ENCODE data around the gene MTOR. TPM values are rescaled to one million over a fixed set of nuclear protein-coding genes. Genes with fewer than 3 reads are reported as not detected.
"Not testable (repeated sequence)": the region's sequence is repeated elsewhere in the genome, so short reads cannot be mapped to it uniquely, and the experiment has no call there.

The MTOR gene
- total RNA-seq, 1 donor from 2014 or later: 28.4 TPM

DNA sequence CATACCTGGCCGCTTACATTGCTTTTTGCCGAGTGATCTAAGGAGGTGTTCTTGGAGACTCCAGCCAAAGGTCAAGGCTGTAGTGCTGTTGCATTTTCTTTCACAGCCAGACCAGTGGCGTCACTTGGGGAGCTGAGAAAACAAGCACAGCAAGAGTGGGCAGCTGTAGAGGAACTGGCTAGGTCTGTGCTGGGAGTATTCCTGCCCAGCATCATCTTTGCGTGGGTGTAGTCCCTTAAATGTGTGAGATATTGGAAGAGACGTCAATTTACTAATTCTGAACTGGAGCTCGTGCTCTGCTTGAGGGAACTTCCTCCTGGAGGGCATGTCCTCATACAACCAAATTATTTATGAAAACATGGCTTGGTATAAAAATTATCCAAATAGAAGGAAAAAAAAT, 20.8 kb upstream of the MTOR start:
- intact Hi-C loops (cut with DNase I): no loop called here
- ATAC-seq (no peak), DNase-seq (ENCODE audit: missing footprints) (no peak)

DNA sequence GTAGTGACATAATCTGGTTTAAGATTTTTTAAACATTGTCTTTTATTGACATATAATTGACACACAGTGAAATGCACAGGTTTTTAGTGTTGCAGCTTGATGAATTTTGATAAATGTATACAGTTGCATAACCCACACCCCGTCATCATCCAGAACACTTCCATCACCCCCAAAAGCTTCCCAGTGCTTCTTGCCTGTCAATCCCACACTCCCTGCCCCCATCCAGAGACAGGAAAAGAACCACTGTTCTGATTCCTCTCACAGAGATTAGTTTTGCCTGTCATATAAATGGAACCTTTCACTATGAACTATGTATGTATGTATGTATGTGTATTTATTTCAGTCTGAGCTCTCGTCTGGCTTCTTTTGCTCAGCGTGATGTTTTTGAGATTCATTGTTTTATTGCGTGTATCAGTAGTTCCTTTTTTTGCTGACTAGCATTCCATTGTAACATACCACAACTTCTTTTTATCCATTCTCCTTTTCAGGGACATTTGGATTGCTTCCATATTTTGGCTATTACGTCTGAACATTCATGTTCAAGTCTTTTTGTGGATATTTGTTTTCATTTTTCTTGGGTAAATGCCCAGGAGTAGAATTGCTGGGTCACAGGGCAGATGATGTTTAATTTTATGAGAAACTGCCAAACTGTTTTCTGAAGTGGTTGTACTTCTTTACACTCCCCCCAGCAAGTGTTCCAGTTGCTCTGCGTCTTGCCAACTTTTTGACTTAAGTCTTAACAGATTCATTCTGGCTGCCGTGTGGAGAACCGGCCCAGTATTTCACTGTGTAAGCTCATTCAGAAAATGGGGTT, 19.4 kb upstream of the MTOR start:
- ATAC-seq (peak; percentile 74), DNase-seq (ENCODE audit: missing footprints) (no peak)
- intact Hi-C loops (cut with DNase I): no loop called here

DNA sequence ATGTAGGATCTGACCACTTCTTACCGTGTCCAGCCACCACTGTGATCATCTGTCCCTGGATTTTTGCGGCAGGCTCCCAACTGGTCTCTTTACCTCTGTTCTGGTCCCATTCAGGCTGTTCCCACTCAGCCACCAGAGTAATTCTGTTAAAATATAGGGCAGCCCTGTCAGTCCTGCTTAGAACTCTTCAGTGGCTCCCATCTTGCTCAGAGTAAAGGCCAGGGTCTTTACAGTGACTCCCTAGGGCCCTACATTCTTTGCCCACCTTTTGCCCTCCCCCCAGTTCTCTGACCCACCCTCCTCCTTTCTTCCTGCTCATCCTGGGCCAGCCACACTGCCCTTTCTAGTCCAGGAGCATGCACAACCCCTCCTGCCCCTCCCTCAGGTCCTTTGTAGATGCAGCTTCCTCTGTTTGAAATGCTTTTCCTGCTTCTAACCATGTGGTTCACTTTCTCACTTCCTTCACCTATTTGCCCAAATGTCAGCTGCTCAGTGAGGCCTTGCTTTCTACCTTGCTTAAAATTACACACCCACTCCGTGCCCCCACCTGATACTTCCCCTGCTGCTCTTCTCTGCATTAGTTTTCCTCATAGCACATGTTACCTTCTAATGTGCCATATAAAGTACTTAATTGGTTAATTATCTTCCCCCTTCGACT, 18.5 kb upstream of the MTOR start:
- ATAC-seq (no peak), DNase-seq (ENCODE audit: missing footprints) (no peak)
- intact Hi-C loops (cut with DNase I): no loop called here

DNA sequence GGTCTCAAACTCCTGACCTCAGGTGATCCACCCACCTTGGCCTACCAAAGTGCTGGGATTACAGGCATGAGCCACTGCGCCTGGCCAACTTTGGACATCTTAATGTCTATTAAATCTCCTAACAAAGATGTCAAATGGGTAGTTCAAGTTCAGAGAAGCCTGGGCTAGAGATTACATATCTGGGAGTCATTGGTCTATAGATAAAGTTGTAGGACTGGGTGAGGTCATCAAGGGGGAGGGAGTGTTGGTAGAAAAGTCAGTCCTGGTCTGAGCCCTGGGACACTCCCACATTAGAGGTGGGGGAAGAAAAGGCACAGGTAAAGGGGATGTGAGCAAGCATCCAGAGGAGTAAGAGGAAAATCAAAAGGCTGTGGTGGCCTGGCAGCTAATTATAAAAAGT, 17.3 kb upstream of the MTOR start:
- ATAC-seq (no peak), DNase-seq (ENCODE audit: missing footprints) (no peak)
- intact Hi-C loops (cut with DNase I): no loop called here

DNA sequence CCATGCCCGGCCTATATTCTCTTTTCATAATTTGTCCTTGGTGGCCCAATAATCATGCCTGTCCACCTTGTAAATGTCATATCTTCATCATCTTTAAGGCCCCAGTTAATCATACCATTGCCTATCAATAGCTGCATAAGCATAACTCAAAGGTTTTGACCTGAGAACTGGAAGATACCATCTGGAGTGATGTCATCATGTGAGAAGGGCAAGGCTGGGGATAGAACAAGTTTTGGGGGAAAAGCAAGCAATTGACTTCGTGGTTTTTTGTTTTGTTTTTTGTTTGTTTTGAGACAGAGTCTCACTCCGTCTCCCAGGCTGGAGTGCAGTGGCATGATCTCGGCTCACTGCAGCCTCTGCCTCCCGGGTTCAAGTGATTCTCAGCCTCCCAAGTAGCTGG, 16.8 kb upstream of the MTOR start:
- no peak for ATAC-seq
- intact Hi-C loops (cut with DNase I): no loop called here
- no peak for DNase-seq (ENCODE audit: missing footprints)

DNA sequence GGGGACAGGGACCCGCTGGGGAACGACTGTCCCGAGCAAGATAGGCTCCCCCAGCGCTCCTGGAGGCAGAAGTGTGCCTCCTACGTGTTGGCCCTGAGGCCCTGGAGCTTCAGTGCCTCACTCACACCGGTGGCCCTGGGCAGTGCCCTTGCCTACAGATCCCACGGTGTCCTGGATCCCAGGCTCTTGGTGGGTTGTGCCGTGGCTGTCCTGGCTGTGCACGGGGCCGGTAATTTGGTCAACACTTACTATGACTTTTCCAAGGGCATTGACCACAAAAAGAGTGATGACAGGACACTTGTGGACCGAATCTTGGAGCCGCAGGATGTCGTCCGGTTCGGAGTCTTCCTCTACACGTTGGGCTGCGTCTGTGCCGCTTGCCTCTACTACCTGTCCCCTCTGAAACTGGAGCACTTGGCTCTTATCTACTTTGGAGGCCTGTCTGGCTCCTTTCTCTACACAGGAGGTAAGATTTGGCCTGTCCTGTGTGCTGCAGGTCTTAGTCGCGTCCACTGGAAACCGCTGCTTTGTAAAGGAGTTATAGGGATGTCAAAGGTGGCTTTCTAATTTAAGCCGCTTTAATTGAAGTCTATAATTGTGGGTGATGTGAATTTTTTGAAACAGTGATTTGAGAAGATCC, 11.4 kb upstream of the MTOR start:
- DNase-seq (ENCODE audit: missing footprints) (no peak), ATAC-seq (no peak)
- intact Hi-C loops (cut with DNase I): loop anchor here (1.0 kb wide), 1 partner anchor 11 kb away; the partner anchor contains the start of gene MTOR

DNA sequence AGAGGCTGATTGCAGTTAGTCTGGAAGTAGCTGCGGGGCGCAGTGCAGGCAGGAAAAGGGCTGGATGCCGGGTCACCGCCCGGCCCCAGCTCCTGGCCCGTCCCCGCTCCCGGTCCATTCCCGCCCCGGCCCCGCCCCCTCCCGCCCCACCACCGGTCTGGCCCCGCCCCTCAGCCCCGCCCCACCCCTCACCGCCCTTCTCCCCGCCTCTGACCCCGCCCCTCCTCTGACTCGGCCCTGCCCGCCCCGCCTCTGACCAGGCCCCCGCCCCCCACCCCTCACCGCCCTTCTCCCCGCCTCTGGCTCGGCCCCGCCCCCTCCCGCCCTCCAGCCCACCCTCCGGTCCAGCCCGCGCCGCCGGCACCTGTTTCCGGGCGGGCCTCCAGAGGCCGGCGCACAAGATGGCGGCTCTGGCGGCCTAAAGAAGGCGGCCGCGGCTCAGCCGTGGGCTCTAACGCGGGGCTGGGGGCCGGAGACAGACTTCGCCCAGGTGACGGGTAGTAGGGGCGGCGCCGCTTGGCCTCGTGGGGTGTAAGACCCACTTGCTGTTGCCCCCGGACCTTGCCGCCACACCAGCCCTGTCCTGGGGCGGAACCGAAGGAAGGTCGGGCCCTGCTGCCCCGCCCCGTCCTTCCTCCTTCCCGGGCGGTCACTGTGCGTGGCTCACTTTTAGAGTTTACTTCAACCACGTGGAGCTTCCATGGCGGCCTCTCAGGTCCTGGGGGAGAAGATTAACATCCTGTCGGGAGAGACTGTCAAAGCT, 10.7 kb upstream of the MTOR start, which contains the start of gene UBIAD1:
UBIAD1 (plus strand) TSS at position 367 of the 763 bp plus-strand sequence; CDS start at position 701, 334 bp downstream.
- ATAC-seq (peak; percentile 94), DNase-seq (ENCODE audit: missing footprints) (peak; percentile 93)
- intact Hi-C loops (cut with DNase I): loop anchor here (1.0 kb wide), 1 partner anchor 11 kb away; the partner anchor contains the start of gene MTOR

DNA sequence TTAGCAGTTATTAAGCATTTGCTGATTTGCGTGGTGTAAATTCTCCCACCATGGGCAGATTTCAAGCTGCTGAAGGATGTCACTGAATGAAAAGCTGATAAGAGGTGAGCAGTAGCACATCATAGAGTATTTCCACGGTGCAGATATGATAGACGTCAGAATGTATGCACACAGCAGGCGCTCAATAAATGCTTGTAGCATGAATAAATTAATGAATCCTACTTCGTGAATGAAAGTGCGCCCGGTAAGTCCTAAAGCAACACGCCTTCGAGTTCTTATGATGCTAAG, 10.1 kb upstream of the MTOR start:
- DNase-seq (ENCODE audit: missing footprints) (no peak), ATAC-seq (no peak)
- intact Hi-C loops (cut with DNase I): no loop called here

DNA sequence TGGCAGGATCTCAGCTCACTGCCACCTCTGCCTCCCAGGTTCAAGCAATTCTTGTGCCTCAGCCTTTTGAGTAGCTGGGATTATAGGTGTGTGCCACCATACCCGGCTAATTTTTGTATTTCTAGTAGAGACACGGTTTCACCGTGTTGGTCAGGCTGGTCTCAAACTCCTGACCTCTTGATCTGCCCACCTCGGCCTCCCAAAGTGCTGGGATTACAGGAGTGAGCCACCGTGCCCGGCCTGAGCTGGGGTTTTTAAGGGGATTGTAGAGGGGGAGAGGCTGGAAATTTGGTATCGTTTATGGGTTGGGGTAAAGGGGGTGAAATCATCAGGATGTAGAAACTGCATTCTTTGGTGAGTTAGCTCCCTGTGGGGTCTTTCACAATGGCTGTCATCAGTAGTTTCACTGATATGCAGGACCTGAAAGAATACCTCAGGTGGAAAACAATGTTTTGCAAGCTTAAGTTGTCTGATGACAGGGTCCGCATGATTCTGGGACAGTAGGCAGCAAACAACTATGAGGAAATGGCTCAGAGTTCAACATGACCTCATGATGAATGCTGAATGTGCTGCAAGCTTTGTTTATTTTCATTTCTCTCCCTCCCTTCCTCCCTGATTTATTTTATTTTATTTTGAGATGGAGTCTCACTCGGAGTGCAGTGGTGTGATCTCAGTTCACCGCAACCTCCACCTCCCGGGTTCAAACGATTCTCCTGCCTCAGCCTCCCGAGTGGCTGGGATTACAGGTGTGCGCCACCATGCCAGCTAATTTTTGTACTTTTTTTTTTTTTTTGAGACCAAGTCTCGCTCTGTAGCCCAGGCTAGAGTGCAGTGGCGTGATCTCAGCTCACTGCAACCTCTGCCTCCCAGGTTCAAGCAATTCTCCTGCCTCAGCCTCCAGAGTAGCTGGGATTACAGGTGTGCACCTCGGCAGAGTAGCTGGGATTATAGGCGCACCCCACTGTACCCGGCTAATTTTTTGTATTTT, 5.3 kb upstream of the MTOR start:
- DNase-seq (ENCODE audit: missing footprints); intact Hi-C loops (cut with DNase I); ATAC-seq: not testable (repeated sequence)

DNA sequence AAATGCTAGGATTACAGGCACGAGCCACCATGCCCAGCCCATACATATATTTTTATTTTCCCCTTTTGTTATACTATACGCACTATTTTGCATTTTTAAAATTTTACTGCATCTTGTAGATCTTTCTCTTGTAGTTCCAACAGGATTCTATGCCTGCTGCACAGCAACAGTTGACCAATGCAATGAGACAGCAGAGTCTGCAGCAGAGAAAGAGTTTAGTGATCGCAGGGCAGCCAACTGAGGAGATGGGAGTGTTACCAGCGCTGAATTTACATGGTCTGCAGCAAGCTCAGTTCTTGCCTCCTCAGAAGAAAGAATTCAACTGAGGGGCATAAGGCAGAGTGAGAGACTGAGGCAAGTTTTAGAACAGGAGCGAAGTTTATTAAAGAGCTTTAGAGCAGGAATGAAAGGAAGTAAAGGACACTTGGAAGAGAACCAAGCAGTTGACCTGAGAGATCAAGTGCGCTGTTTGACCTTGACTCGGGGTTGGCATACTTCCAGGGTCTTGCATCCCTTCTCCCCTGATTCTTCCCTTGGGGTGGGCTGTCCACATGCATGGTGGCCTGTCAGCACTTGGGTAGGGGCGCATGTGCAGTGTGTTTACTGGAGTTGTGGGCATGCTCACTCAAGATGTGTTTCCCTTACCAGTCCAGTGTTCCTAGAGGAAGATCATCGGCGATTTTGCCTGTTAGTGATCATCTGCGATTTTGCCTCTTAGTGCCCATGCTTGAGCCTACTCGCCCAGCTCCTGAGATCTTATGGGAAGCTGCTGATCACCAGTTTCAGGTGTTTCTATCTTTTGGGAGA, 4.1 kb upstream of the MTOR start:
- ATAC-seq (no peak), DNase-seq (ENCODE audit: missing footprints) (no peak)
- intact Hi-C loops (cut with DNase I): no loop called here

DNA sequence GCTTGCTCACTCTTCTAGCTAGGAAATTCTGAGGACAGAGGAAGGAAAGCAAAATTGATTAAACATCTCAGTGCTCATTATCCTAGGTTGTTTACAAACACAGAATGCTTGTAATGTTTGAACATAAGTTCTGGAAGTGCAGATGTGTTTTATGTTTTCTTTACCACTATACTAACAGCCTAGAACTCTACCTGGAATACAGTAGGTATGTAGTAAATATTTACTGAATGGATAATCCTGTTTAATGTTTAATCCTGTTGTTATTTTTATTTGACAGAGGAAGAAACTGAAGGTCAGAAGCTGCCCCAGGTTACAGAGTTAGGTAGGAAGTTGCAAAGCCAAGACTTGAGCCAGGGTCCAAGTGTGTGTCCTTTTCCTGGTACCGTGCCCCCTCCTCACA, 6.1 kb downstream of the MTOR start:
- intact Hi-C loops (cut with DNase I): no loop called here
- no peak for ATAC-seq
- DNase-seq (ENCODE audit: missing footprints): no peak

DNA sequence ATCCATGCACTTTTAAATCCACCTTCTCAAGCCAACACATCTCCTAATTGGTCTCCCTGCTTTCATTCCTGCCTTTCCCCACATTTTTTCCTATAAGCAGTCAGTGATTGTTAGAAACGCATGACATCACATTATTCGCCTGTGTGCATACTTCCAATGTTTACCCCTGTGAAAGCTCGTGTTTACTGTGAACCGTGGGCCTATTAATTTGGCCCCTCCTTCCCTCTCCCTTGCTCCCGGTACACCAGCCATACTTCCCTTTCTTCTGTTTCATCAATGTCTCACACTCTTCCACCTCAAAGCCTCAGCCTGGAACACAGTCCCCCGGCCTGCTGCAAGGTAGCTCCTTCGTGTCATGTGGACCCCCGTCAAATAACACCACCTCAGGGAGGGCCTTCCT, 9.1 kb downstream of the MTOR start:
- intact Hi-C loops (cut with DNase I): no loop called here
- ATAC-seq: no peak

DNA sequence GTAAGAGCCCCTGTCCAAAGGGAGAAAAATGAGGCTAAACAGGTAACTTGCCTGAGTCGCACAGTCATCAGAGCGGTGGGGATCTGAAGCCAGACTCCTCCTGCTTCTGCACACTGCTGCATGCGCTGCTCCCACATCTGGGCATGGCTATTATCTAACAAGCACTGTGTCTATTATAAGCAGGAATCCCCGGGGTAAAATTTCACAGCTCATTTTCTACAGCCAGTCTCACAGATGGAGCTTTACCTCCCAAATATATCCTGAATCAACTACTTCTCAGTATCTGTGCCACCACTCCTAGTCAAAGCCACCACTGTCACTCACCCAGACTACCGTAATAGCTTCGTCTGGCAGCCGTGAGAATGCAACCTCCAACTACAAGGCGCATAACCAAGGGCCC, 9.8 kb downstream of the MTOR start:
- ATAC-seq (no peak), DNase-seq (ENCODE audit: missing footprints) (no peak)
- intact Hi-C loops (cut with DNase I): no loop called here

More for the DNA sequence above, 9.1 kb downstream of the MTOR start:
- no peak for DNase-seq (ENCODE audit: missing footprints)

DNA sequence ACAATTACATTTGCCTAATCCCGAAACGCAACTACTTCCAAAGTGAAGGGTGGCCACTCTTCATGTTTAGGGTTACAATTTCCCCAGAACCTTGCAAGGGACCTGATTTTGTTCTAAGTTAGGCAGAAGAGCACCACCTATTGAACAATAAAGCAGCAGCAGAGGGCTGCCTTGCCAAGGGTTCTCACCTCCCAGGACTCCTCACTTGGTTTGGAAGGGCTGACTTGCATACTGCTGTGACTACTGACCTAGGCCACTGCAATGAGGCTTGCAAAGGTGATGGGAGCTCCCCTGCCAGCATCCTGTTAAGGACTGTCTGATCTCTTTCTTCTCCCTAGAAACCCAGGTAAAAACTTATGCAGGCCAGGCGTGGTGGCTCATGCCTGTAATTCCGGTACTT, 14.2 kb downstream of the MTOR start:
- DNase-seq (ENCODE audit: missing footprints): no peak
- intact Hi-C loops (cut with DNase I): no loop called here
- ATAC-seq: no peak

DNA sequence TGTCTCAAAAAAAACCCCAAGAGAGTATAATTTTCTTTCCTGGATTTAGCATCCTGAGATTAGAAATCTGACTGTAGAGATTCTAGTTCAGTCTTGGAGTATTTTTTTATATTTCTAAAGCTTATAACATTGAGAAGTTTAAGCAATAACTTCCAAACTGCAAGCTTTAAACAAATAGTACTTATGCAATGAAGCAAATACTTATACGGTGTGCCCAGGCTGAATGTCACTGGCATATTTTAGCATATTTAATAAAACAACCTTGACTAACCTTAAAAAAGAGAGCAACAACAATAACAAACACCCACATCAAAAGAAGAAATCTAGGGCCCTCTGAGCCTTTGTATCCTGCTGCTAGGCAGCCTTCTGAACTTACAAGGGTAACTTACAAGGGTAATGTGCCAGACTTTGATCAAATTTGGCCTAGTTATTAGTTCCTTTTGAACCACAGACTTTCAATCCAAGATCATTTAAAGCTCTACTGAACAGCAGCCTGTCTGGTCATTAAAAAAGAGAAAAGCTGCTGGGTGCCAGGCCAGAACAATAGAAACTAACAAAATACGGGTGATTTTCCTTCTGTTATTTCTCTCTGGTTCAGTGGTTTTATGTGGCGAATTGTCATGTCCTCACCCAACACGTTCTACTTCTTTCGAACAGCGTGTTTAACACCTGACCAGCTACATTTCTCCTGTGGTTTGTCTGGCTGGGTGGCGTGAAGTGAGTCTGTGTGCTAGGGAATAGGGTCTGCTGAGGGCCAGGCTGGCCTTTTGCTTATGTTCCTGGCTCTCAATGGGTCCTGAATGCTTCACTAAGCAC, 16.2 kb downstream of the MTOR start:
- DNase-seq (ENCODE audit: missing footprints): no peak
- intact Hi-C loops (cut with DNase I): no loop called here
- no peak for ATAC-seq

DNA sequence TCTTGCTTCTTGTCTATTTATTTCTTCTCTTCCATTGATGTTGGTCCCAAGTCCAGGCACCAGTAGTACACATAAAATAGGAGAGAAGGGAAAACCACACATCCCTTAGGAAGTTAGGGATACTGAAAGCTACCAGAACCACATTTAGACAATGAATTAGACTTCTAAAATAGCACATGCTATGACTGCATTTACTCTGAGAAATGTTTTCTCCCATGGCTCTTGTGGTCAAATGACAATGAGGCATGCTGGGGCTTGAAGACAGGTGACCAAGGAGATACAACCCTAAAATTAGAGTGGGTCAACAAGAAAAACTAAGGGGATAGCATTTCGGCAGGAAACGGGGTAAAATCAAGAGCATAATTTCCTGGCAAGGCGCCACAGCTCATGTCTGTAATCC, 17.1 kb downstream of the MTOR start:
- intact Hi-C loops (cut with DNase I): no loop called here
- DNase-seq (ENCODE audit: missing footprints) (no peak), ATAC-seq (no peak)

DNA sequence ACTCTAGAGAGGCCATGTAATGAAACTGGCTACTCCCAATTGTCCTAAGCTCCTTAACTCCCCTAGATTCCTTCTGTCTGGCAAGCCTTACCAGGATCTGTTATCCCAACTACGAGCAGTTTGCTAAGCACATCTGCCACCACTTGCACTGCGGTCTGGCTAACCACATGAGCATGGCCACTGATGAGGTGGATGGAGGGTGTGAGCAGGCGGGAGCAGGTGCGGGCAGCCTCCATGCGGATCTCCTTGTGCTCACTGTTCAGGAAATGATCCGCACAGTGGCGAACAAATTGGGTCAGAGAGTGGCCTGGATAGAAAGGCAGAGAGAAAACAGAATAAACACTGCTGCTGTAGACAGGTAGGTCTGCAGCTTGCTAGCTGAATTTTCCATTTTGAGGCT, 24.0 kb downstream of the MTOR start:
- intact Hi-C loops (cut with DNase I): no loop called here
- no peak for ATAC-seq

More for the DNA sequence above, 24.0 kb downstream of the MTOR start:
- DNase-seq (ENCODE audit: missing footprints): no peak
